Effector memory CD8-positive, alpha-beta T cell (primary cell): ENCODE results near the gene CAPN1.
"Not testable (repeated sequence)": the region's sequence is repeated elsewhere in the genome, so short reads cannot be mapped to it uniquely, and the experiment has no call there.

Source experiments
- ATAC-seq: fragments of 150-1000 bp; cut with Tn5 transposase; replicated peaks from 2 replicates; pipeline ENCODE4 v1.10.0; 2021; ENCODE audit warnings: mild to moderate bottlenecking, moderate library complexity
- DNase-seq, 3 experiments: peaks; one replicate each; pipeline ENCODE4 v3.0.0; 2021
- H3K27ac Mint-ChIP-seq, 2 donors: one replicate each; pipeline ENCODE4 v1.8.0; 2022; ENCODE audit warnings: mild to moderate bottlenecking in 2 of 2, mixed read lengths in 2 of 2, moderate library complexity in 2 of 2
- H3K27me3 Mint-ChIP-seq, 2 donors: one replicate each; pipeline ENCODE4 v1.8.0; 2022; ENCODE audit warnings: mixed read lengths in 2 of 2
- H3K36me3 Mint-ChIP-seq: one replicate; pipeline ENCODE4 v1.8.0; 2022; ENCODE audit warnings: mild to moderate bottlenecking, moderate library complexity, mixed read lengths; ENCODE audit not compliant: insufficient read depth
- H3K4me1 Mint-ChIP-seq, 2 donors: one replicate each; pipeline ENCODE4 v1.8.0; 2022; ENCODE audit warnings: low read depth in 2 of 2, mixed read lengths in 2 of 2
- H3K4me3 Mint-ChIP-seq, 2 donors: one replicate each; pipeline ENCODE4 v1.8.0; 2022; ENCODE audit warnings: mild to moderate bottlenecking in 2 of 2, mixed read lengths in 2 of 2, moderate library complexity in 2 of 2
- H3K9me3 Mint-ChIP-seq, 2 donors: one replicate each; pipeline ENCODE4 v1.8.0; 2022; ENCODE audit warnings: mixed read lengths in 2 of 2

CAPN1 gene

DNA sequence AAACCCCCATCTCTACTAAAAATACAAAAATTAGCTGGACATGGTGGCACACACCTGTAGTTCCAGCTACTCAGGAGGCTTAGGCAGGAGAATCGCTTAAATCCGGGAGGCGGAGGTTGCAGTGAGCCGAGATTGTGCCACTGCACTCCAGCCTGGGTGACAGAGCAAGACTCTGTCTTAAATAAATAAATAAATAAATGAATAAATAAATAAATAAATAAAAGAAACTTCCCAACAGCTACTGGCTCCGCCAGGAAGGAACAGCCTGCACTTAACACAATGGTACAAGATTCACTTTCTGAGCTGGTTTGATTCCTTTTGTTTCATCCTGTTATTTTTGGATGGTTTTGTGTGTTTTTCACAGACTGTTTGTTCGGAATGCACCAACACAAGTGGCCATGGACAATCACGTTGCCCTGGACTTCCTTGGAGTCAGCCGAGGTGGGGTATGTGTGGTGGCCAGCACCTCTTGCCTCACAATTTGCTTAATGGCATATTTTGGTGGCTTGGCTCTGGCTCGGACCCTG lies 66.5 kb downstream of the CAPN1 start:
- not testable (repeated sequence) for H3K27me3 Mint-ChIP-seq, ATAC-seq, H3K36me3 Mint-ChIP-seq, H3K27ac Mint-ChIP-seq, H3K9me3 Mint-ChIP-seq, H3K4me1 Mint-ChIP-seq, DNase-seq, H3K4me3 Mint-ChIP-seq

GRCh38 chr11:65251476-65251875 lies 69.7 kb downstream of the CAPN1 start:
- no peaks in the 10 kb centered on the region for H3K9me3 Mint-ChIP-seq
- H3K27me3 Mint-ChIP-seq = peaks cover 0 to 6% of the 10 kb centered on the region in 2 donors
- H3K4me1 Mint-ChIP-seq = no peaks in the 10 kb centered on the region
- no peak overlapping the region for H3K27ac Mint-ChIP-seq
- H3K4me3 Mint-ChIP-seq = no peak overlapping the region
- ATAC-seq (no peak), DNase-seq (no peak)
- peaks cover 9% of the 10 kb centered on the region for H3K36me3 Mint-ChIP-seq

DNA sequence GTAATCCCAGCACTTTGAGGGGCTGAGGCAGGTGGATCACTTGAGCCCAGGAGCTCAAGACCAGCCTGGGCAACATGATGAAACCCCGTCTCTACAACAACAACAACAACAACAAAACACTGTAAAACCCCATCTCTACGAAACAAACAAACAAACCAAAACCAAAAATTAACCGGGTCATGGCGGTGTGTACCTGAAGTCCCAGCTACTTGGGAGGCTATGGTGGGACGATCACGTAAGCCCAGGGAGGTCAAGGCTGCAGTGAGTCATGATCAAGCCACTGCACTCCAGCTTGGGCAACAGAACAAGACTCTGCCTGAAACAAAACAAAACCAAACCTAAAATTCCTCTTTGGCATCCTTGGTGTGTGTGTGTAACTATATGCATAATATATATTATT lies 73.0 kb downstream of the CAPN1 start:
- no peak for ATAC-seq
- H3K27me3 Mint-ChIP-seq = peaks cover 0 to 6% of the 10 kb centered on the region in 2 donors
- peaks cover 4% of the 10 kb centered on the region for H3K36me3 Mint-ChIP-seq
- no peak overlapping the region for H3K27ac Mint-ChIP-seq
- DNase-seq = no peak
- H3K4me3 Mint-ChIP-seq = no peak overlapping the region
- peaks cover 0 to 8% of the 10 kb centered on the region in 2 donors for H3K4me1 Mint-ChIP-seq
- H3K9me3 Mint-ChIP-seq = no peaks in the 10 kb centered on the region

GRCh38 chr11:65258988-65259387 lies 77.3 kb downstream of the CAPN1 start:
- ATAC-seq (no peak), DNase-seq (no peak)
- H3K9me3 Mint-ChIP-seq = no peaks in the 10 kb centered on the region
- peaks cover 15 to 24% of the 10 kb centered on the region in 2 donors for H3K4me1 Mint-ChIP-seq
- H3K36me3 Mint-ChIP-seq = peaks cover 5% of the 10 kb centered on the region
- H3K4me3 Mint-ChIP-seq = no peak overlapping the region
- H3K27me3 Mint-ChIP-seq = no peaks in the 10 kb centered on the region
- no peak overlapping the region for H3K27ac Mint-ChIP-seq

DNA sequence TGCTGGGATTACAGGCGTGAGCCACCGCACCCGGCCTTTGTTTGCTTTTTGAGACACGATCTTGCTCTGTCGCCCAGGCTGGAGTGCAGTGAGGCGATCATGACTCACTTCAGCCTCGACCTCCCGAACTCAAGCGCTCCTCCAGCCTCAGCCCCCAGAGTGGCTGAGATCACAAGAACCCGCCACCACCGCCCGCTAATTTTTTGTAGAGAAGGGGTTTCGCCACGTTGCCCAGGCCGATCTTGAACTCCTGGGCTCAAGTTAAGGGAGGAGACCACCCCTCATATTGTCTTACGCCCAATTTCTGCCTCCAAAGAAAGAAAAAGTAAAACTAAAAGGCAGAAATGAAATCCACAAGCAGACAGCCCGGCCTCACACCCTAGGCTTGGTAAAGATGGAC lies 78.6 kb downstream of the CAPN1 start:
- Mint-ChIP-seq H3K27me3 (no peaks in the 10 kb centered on the region), H3K4me1 (peaks cover 22 to 30% of the 10 kb centered on the region in 2 donors), H3K4me3 (no peak overlapping the region), H3K36me3 (peaks cover 5% of the 10 kb centered on the region), H3K27ac (peak overlapping the region in 1 of 2 donors; percentile 22), H3K9me3 (no peaks in the 10 kb centered on the region)
- ATAC-seq (no peak), DNase-seq (no peak)

DNA sequence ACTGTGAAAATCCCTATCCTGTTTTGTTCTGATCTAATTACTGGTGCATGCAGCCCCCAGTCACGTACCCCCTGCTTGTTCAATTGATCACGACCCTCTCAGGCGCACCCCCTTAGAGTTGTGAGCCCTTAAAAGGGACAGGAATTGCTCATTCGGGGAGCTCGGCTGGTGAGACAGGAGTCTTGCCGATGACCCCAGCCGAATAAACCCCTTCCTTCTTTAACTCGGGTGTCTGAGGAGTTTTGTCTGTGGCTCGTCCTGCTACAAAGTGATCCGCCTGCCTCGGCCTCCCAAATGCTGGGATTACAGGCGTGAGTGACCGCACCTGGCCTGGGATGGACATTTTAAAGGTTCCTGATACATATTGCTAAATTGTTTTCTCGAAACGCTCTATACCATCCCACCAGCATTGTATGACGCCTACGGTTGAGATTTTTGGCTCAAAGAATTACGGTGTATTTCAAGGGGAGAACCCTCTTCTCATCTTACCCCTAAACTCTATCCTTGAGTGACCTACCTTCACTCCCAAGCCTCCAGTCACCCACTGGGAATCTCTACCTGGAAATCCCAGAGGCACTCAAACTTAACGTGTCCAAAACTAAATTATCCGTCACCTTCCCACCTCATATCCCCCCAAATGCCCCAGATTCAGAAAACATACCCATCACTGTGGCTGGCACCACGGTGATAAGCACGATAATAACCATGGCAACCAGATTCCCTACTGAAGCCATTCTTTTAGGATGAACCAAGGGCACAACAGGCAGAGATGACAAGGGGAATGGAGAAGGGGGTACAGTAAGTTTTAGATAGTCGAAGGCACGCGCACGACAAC lies 79.2 kb downstream of the CAPN1 start:
- DNase-seq = no peak
- Mint-ChIP-seq H3K27ac (peak overlapping the region; percentile 93 to 94), H3K9me3 (no peaks in the 10 kb centered on the region), H3K27me3 (no peaks in the 10 kb centered on the region), H3K36me3 (peaks cover 5% of the 10 kb centered on the region), H3K4me1 (peaks cover 24 to 34% of the 10 kb centered on the region in 2 donors), H3K4me3 (peak overlapping the region; percentile 83 to 84)
- ATAC-seq = peak; percentile 38
